Uterus (tissue), 4 donors: Measurements from ENCODE around the gene MANEA. TPM values are rescaled to one million over a fixed set of nuclear protein-coding genes. Genes with fewer than 3 reads are reported as not detected.

Experiments
- DNase-seq, 2 donors: peaks; one replicate each; pipeline ENCODE4 v3.0.0-alpha.2; 2019 to 2020
- H3K27ac ChIP-seq, 2 donors: fragments of 200-600 bp; sonication (generic); 1 replicate in 1 of 2; 2 replicates in 1 of 2; pipeline ENCODE4 v1.5.1; 2016 to 2018
- H3K27me3 ChIP-seq, 2 donors: fragments of 200-600 bp; sonication (generic); one replicate each; pipeline ENCODE4 v1.5.1; 2018 to 2019; ENCODE audit warnings: control low read depth in 1 of 2
- H3K36me3 ChIP-seq, 2 donors: fragments of 200-600 bp; sonication (generic); one replicate each; pipeline ENCODE4 v1.5.1; 2019; ENCODE audit warnings: control low read depth in 1 of 2
- H3K4me1 ChIP-seq, 2 donors: fragments of 200-600 bp; sonication (generic); one replicate each; pipeline ENCODE4 v1.5.1; 2018 to 2019; ENCODE audit warnings: control low read depth in 1 of 2
- H3K4me3 ChIP-seq, 2 donors: fragments of 200-600 bp; sonication (generic); 1 replicate in 1 of 2; 2 replicates in 1 of 2; pipeline ENCODE4 v1.5.1; 2018 to 2019; ENCODE audit warnings: mild to moderate bottlenecking in 1 of 2
- H3K9me3 ChIP-seq, 2 donors: fragments of 200-600 bp; sonication (generic); one replicate each; pipeline ENCODE4 v1.5.1; 2019; ENCODE audit warnings: control low read depth in 1 of 2
- CTCF ChIP-seq, 4 experiments: fragments of 200-600 bp in 2 of 4; fragments of 450-650 bp in 2 of 4; sonication (generic) in 2 of 4; IDR thresholded peaks; one replicate each; pipeline ENCODE4 v1.5.1; 2016 to 2019; ENCODE audit warnings: antibody characterized with exemption in 4 of 4, mild to moderate bottlenecking in 2 of 4, moderate library complexity in 1 of 4
- POLR2A ChIP-seq, 2 donors: fragments of 450-650 bp; IDR thresholded peaks; one replicate each; pipeline ENCODE4 v1.6.1; 2016; ENCODE audit warnings: antibody characterized with exemption in 2 of 2, mild to moderate bottlenecking in 1 of 2, moderate library complexity in 1 of 2
- intact Hi-C: fragments of 100-400 bp; cut with DNase I; formaldehyde crosslinking; loops from one replicate; pipeline ENCODE4 v1.15.1; 2023; ENCODE audit warnings: low total_unique reads
- total RNA-seq, 4 donors: library from RNA; depleted of rRNA in 3 of 4; stranded (reverse); fragments of >200 nt in 3 of 4; gene quantifications; one replicate each; pipeline versions ENCODE4 v1.1.0 to v1.2.4, GENCODE V29; 2014 to 2023
- donor health status: DM: yes; HTN: yes; CAD: no.

The MANEA gene
- total RNA-seq, result 10 to 100 TPM in 2 of 4 donors, 1 to 10 TPM in 2; 7.4 to 30.5 (median 10.7) TPM

- peak within 1 kb of the TSS; percentile 89 to 95 for H3K27ac ChIP-seq
- H3K9me3 ChIP-seq, result no peaks in the 10 kb centered on the region
- peak; percentile 82 to 83 for DNase-seq
- no peaks in the 10 kb centered on the region for H3K4me1 ChIP-seq
- intact Hi-C loops, result no loop called here
- H3K4me3 ChIP-seq, result peak within 1 kb of the TSS; percentile 62 to 76
- TF ChIP-seq POLR2A (IDR thresholded peaks at IDR 0.05), result peak; percentile 31 to 56
- no peak for TF ChIP-seq CTCF (IDR thresholded peaks at IDR 0.05)
- H3K36me3 ChIP-seq, result no peaks in the 10 kb centered on the region
- H3K27me3 ChIP-seq, result no peaks in the 10 kb centered on the region
Observed at GRCh38 chr6:95577304-95578105, at the start of gene MANEA. Gene MANEA (plus strand): TSS chr6:95577535. CDS start chr6:95586440, 8,905 bp downstream.

DNA sequence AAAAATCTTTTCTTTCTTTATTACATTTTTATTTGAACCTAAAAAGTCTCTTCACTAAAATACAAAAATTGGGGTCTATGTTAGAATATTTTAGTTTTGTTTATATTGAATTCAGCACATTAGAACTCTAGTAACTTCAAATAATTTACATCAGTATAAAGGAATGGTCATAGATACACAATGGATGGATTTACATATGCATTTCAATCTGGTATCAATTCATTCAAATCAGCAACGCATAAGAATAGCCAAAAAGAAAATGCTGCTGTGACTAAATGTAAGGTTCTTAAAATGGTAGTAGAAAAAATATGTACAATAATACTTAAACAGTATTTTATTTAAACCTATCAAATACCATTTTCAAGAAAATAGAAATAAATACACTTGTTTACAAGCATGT is 47.6 kb upstream of the MANEA start:
- no peak for DNase-seq
- H3K9me3 ChIP-seq, result no peaks in the 10 kb centered on the region
- H3K27me3 ChIP-seq, result no peaks in the 10 kb centered on the region
- H3K4me1 ChIP-seq, result no peaks in the 10 kb centered on the region
- TF ChIP-seq POLR2A (IDR thresholded peaks at IDR 0.05) (no peak), CTCF (IDR thresholded peaks at IDR 0.05) (no peak)
- no peak overlapping the region for H3K27ac ChIP-seq
- intact Hi-C loops, result no loop called here
- no peak overlapping the region for H3K4me3 ChIP-seq
- no peaks in the 10 kb centered on the region for H3K36me3 ChIP-seq

DNA sequence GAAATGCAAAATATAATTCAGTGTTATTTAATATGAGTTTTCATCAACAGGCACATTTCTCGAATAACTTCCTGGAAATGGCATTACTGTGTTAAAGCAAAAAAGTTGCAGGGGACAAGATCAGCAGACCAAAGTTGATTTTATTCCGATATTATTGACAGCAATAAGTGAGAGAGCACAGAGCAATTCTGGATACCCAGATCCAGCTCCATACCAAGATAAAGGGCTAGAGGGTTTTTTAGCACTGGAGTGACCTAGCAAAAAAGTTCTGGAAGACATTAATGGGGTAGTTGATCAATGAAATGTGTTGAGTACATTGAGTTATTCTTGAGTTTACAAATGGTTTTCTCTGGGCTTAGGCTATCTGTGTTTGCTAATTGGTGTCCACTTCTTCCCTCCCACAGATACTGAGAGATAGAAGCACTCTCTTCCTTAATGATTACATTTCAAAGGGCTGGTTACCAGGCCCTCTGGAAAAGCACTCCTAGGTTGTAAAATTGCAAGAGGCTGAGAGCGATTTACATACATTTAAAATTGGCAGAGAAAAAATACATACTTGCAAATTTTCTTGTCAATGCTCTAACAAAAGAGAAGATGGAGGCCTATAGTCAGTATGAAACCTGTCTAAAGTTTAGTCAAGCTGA is 47.0 kb upstream of the MANEA start:
- intact Hi-C loops, result no loop called here
- DNase-seq, result no peak
- Histone ChIP-seq H3K36me3 (no peaks in the 10 kb centered on the region), H3K9me3 (no peaks in the 10 kb centered on the region), H3K4me3 (no peak overlapping the region), H3K27ac (no peak overlapping the region), H3K4me1 (no peaks in the 10 kb centered on the region), H3K27me3 (no peaks in the 10 kb centered on the region)
- TF ChIP-seq CTCF (IDR thresholded peaks at IDR 0.05) (no peak), POLR2A (IDR thresholded peaks at IDR 0.05) (no peak)

- no peak for TF ChIP-seq CTCF (IDR thresholded peaks at IDR 0.05)
- no peak for TF ChIP-seq POLR2A (IDR thresholded peaks at IDR 0.05)
- intact Hi-C loops, result no loop called here
- no peak for DNase-seq
- no peak overlapping the region for H3K4me3 ChIP-seq
- H3K36me3 ChIP-seq, result no peaks in the 10 kb centered on the region
- no peaks in the 10 kb centered on the region for H3K27me3 ChIP-seq
- no peaks in the 10 kb centered on the region for H3K9me3 ChIP-seq
- H3K4me1 ChIP-seq, result no peaks in the 10 kb centered on the region
- no peak overlapping the region for H3K27ac ChIP-seq
Observed at GRCh38 chr6:95543798-95544197, 33.5 kb upstream of the MANEA start.
